ENCODE results near the gene GNG13.

The GNG13 gene

GRCh38 chr16:818132-818531 is 17.6 kb upstream of the GNG13 start:
- in situ Hi-C loops (cut with MboI; ENCODE audit: low pct_unique_long_range_greater_than_20kb, low sequenced_read_pairs): no loop called here
- DNase-seq: no peak

GRCh38 chr16:817001-817906 is 16.7 kb upstream of the GNG13 start:
- in situ Hi-C loops (cut with MboI; ENCODE audit: low pct_unique_long_range_greater_than_20kb, low sequenced_read_pairs): no loop called here
- no peak for DNase-seq

- DNase-seq: no peak
- in situ Hi-C loops (cut with MboI; ENCODE audit: low pct_unique_long_range_greater_than_20kb, low sequenced_read_pairs): no loop called here
These were observed 15.3 kb upstream of the GNG13 start for GRCh38 chr16:815861-816260.

- in situ Hi-C loops (cut with MboI; ENCODE audit: low pct_unique_long_range_greater_than_20kb, low sequenced_read_pairs): no loop called here
- DNase-seq: no peak
These were observed 14.4 kb upstream of the GNG13 start for GRCh38 chr16:814974-815373.

GRCh38 chr16:813916-814412 is 13.4 kb upstream of the GNG13 start:
- in situ Hi-C loops (cut with MboI; ENCODE audit: low pct_unique_long_range_greater_than_20kb, low sequenced_read_pairs): no loop called here
- no peak for DNase-seq

- peak; percentile 45 for DNase-seq
- in situ Hi-C loops (cut with MboI; ENCODE audit: low pct_unique_long_range_greater_than_20kb, low sequenced_read_pairs): no loop called here
These were observed 12.8 kb upstream of the GNG13 start for GRCh38 chr16:813204-813915.

GRCh38 chr16:808085-808386 is 7.5 kb upstream of the GNG13 start:
- in situ Hi-C loops (cut with MboI; ENCODE audit: low pct_unique_long_range_greater_than_20kb, low sequenced_read_pairs): no loop called here
- DNase-seq: no peak

- DNase-seq: peak; percentile 90
- in situ Hi-C loops (cut with MboI; ENCODE audit: low pct_unique_long_range_greater_than_20kb, low sequenced_read_pairs): no loop called here
These were observed 7.0 kb upstream of the GNG13 start for GRCh38 chr16:807347-808084.

GRCh38 chr16:805474-805873 is 4.9 kb upstream of the GNG13 start:
- no peak for DNase-seq
- in situ Hi-C loops (cut with MboI; ENCODE audit: low pct_unique_long_range_greater_than_20kb, low sequenced_read_pairs): no loop called here

GRCh38 chr16:804193-805048 is 3.9 kb upstream of the GNG13 start:
- in situ Hi-C loops (cut with MboI; ENCODE audit: low pct_unique_long_range_greater_than_20kb, low sequenced_read_pairs): no loop called here
- no peak for DNase-seq

- in situ Hi-C loops (cut with MboI; ENCODE audit: low pct_unique_long_range_greater_than_20kb, low sequenced_read_pairs): no loop called here
- no peak for DNase-seq
These were observed 3.2 kb upstream of the GNG13 start for GRCh38 chr16:803754-804080.

GRCh38 chr16:802914-803753 is 2.6 kb upstream of the GNG13 start:
- in situ Hi-C loops (cut with MboI; ENCODE audit: low pct_unique_long_range_greater_than_20kb, low sequenced_read_pairs): no loop called here
- no peak for DNase-seq

GRCh38 chr16:802461-802860 is 1.9 kb upstream of the GNG13 start:
- no peak for DNase-seq
- in situ Hi-C loops (cut with MboI; ENCODE audit: low pct_unique_long_range_greater_than_20kb, low sequenced_read_pairs): no loop called here

GRCh38 chr16:801584-802363 is 1.2 kb upstream of the GNG13 start:
- DNase-seq: no peak
- in situ Hi-C loops (cut with MboI; ENCODE audit: low pct_unique_long_range_greater_than_20kb, low sequenced_read_pairs): no loop called here

- DNase-seq: no peak
- in situ Hi-C loops (cut with MboI; ENCODE audit: low pct_unique_long_range_greater_than_20kb, low sequenced_read_pairs): no loop called here
These were observed 439 bp upstream of the GNG13 start for GRCh38 chr16:800834-801511.

GRCh38 chr16:799111-799947 is 1.2 kb downstream of the GNG13 start:
- in situ Hi-C loops (cut with MboI; ENCODE audit: low pct_unique_long_range_greater_than_20kb, low sequenced_read_pairs): no loop called here
- DNase-seq: no peak

Measured in KBM-7 (cell line).